Parathyroid adenoma (tissue), 2 donors: ENCODE measurements around the gene CIDEA.

Source experiments
- H2AFZ ChIP-seq: fragments of 300-600 bp; sonication (generic); one replicate; pipeline ENCODE4 v1.7.0; 2017; ENCODE audit warnings: antibody characterized with exemption, mild to moderate bottlenecking
- H3K27ac ChIP-seq: fragments of 300-600 bp; sonication (generic); one replicate; pipeline ENCODE4 v1.7.0; 2017
- H3K27me3 ChIP-seq: fragments of 300-600 bp; sonication (generic); one replicate; pipeline ENCODE4 v1.7.0; 2017; ENCODE audit warnings: low read length; ENCODE audit not compliant: control insufficient read depth, insufficient read depth
- H3K36me3 ChIP-seq: fragments of 300-600 bp; sonication (generic); one replicate; pipeline ENCODE4 v1.7.0; 2017; ENCODE audit warnings: low read length; ENCODE audit not compliant: control insufficient read depth, insufficient read depth
- H3K4me1 ChIP-seq: fragments of 300-600 bp; sonication (generic); one replicate; pipeline ENCODE4 v1.7.0; 2017; ENCODE audit warnings: control low read depth
- H3K4me2 ChIP-seq: fragments of 300-600 bp; sonication (generic); one replicate; pipeline ENCODE4 v1.7.0; 2017; ENCODE audit warnings: low read length
- H3K4me3 ChIP-seq: fragments of 300-600 bp; sonication (generic); one replicate; pipeline ENCODE4 v1.7.0; 2017; ENCODE audit warnings: low read depth, low read length
- H3K79me2 ChIP-seq: fragments of 300-600 bp; sonication (generic); one replicate; pipeline ENCODE4 v1.7.0; 2017; ENCODE audit warnings: control low read depth
- H3K9ac ChIP-seq: fragments of 300-600 bp; sonication (generic); one replicate; pipeline ENCODE4 v1.7.0; 2017; ENCODE audit warnings: mild to moderate bottlenecking
- H3K9me3 ChIP-seq: fragments of 300-600 bp; sonication (generic); one replicate; pipeline ENCODE4 v1.7.0; 2017; ENCODE audit warnings: low read length; ENCODE audit not compliant: control insufficient read depth
- CTCF ChIP-seq: fragments of 300-600 bp; sonication (generic); IDR thresholded peaks from one replicate; pipeline ENCODE4 v1.7.0; 2017; ENCODE audit warnings: antibody characterized with exemption, mild to moderate bottlenecking
- donor health status: primary hyperparathyroidism.

Gene CIDEA

GRCh38 chr18:12321333-12321732 lies 67.2 kb downstream of the CIDEA start:
- Histone ChIP-seq H2AFZ (no peak overlapping the region), H3K27me3 (no peaks in the 10 kb centered on the region), H3K4me2 (no peak overlapping the region), H3K4me1 (no peaks in the 10 kb centered on the region), H3K9ac (no peak overlapping the region), H3K4me3 (no peak overlapping the region), H3K27ac (no peak overlapping the region), H3K79me2 (no peaks in the 10 kb centered on the region), H3K9me3 (no peaks in the 10 kb centered on the region), H3K36me3 (no peaks in the 10 kb centered on the region)
- no peak for TF ChIP-seq CTCF

- Histone ChIP-seq H3K9ac (no peak overlapping the region), H3K27ac (no peak overlapping the region), H3K79me2 (no peaks in the 10 kb centered on the region), H3K27me3 (no peaks in the 10 kb centered on the region), H3K4me3 (no peak overlapping the region), H3K36me3 (no peaks in the 10 kb centered on the region), H3K4me2 (no peak overlapping the region), H3K9me3 (no peaks in the 10 kb centered on the region), H2AFZ (no peak overlapping the region), H3K4me1 (no peaks in the 10 kb centered on the region)
- no peak for TF ChIP-seq CTCF
Measured at GRCh38 chr18:12324991-12325725, 71.0 kb downstream of the CIDEA start.

GRCh38 chr18:12325726-12326245 lies 71.6 kb downstream of the CIDEA start:
- Histone ChIP-seq H3K27me3 (no peaks in the 10 kb centered on the region), H3K4me2 (no peak overlapping the region), H3K9ac (no peak overlapping the region), H3K4me3 (no peak overlapping the region), H3K36me3 (no peaks in the 10 kb centered on the region), H3K27ac (no peak overlapping the region), H3K4me1 (no peaks in the 10 kb centered on the region), H3K79me2 (no peaks in the 10 kb centered on the region), H3K9me3 (no peaks in the 10 kb centered on the region), H2AFZ (no peak overlapping the region)
- no peak for TF ChIP-seq CTCF

GRCh38 chr18:12326711-12327460 lies 72.7 kb downstream of the CIDEA start:
- H3K4me1 ChIP-seq: no peaks in the 10 kb centered on the region
- H3K9ac ChIP-seq: no peak overlapping the region
- TF ChIP-seq CTCF: no peak
- no peak overlapping the region for H3K4me3 ChIP-seq
- H3K4me2 ChIP-seq: no peak overlapping the region
- H3K79me2 ChIP-seq: no peaks in the 10 kb centered on the region
- H3K27me3 ChIP-seq: no peaks in the 10 kb centered on the region
- H3K27ac ChIP-seq: no peak overlapping the region
- no peaks in the 10 kb centered on the region for H3K9me3 ChIP-seq
- H2AFZ ChIP-seq: no peak overlapping the region
- no peaks in the 10 kb centered on the region for H3K36me3 ChIP-seq
